ENCODE data around the gene NFIC. TPM values are rescaled to one million over a fixed set of nuclear protein-coding genes. Genes with fewer than 3 reads are reported as not detected.

Gene NFIC
- total and polyA plus RNA-seq, 4 donors: 12.8 to 100 (median 75.1) TPM

- Histone ChIP-seq H3K4me3 (ENCODE audit: low read depth in 1 of 3, low read length in 3 of 3) (no peak overlapping the region), H3K9ac (ENCODE audit: low read depth in 1 of 2, low read length in 2 of 2) (no peak overlapping the region), H3K36me3 (ENCODE audit: control insufficient read depth in 4 of 4, insufficient read depth in 3 of 4, low read depth in 1 of 4, low read length in 3 of 4) (no peaks in the 10 kb centered on the region), H3K27me3 (ENCODE audit: control insufficient read depth in 4 of 4, insufficient read depth in 4 of 4, low read length in 3 of 4) (peaks cover 0 to 2% (median 0%) of the 10 kb centered on the region in 4 donors), H3K4me1 (ENCODE audit: control insufficient read depth in 4 of 4, insufficient read depth in 4 of 4, low read length in 3 of 4) (peaks cover 0 to 3% (median 2%) of the 10 kb centered on the region in 4 donors), H3K27ac (ENCODE audit: low read depth in 1 of 2, low read length in 2 of 2) (no peak overlapping the region), H3K9me3 (ENCODE audit: control insufficient read depth in 4 of 4, low read length in 3 of 4) (no peaks in the 10 kb centered on the region)
- WGBS: 88% methylated on average over 2 of the region's 2 CpGs
- TF ChIP-seq ZBTB33 (IDR thresholded peaks at IDR 0.05): no peak
- no peak for TF ChIP-seq REST (IDR thresholded peaks at IDR 0.05)
- TF ChIP-seq GABPA (IDR thresholded peaks at IDR 0.05 in 1 of 2, conservative IDR thresholded peaks at IDR 0.05 in 1 of 2): no peak
- TF ChIP-seq CTCF (IDR thresholded peaks at IDR 0.05; ENCODE audit: low read depth, low read length, missing input control): no peak
- no peak for TF ChIP-seq NR2F2 (IDR thresholded peaks at IDR 0.05)
- TF ChIP-seq HNF4G (IDR thresholded peaks at IDR 0.05): no peak
- no peak for DNase-seq (ENCODE audit: low spot score)
Measured at GRCh38 chr19:3476830-3477229, 110.4 kb downstream of the NFIC start.

- H3K27me3 ChIP-seq (ENCODE audit: control insufficient read depth in 4 of 4, insufficient read depth in 4 of 4, low read length in 3 of 4): peaks cover 0 to 2% (median 0%) of the 10 kb centered on the region in 4 donors
- H3K9ac ChIP-seq (ENCODE audit: low read depth in 1 of 2, low read length in 2 of 2): no peak overlapping the region
- no peaks in the 10 kb centered on the region for H3K36me3 ChIP-seq (ENCODE audit: control insufficient read depth in 4 of 4, insufficient read depth in 3 of 4, low read depth in 1 of 4, low read length in 3 of 4)
- H3K9me3 ChIP-seq (ENCODE audit: control insufficient read depth in 4 of 4, low read length in 3 of 4): no peaks in the 10 kb centered on the region
- no peak for TF ChIP-seq NR2F2 (IDR thresholded peaks at IDR 0.05)
- TF ChIP-seq ATF3 (IDR thresholded peaks at IDR 0.05): no peak
- TF ChIP-seq ZBTB33 (IDR thresholded peaks at IDR 0.05): no peak
- no peak for TF ChIP-seq HNF4A (conservative IDR thresholded peaks at IDR 0.05)
- TF ChIP-seq EGR1 (IDR thresholded peaks at IDR 0.05; ENCODE audit: low read depth in 2 of 2): no peak
- TF ChIP-seq FOXA2 (IDR thresholded peaks at IDR 0.05): no peak
- TF ChIP-seq MAX (IDR thresholded peaks at IDR 0.05): no peak
- H3K27ac ChIP-seq (ENCODE audit: low read depth in 1 of 2, low read length in 2 of 2): no peak overlapping the region
- DNase-seq (ENCODE audit: low spot score): no peak
- H3K4me1 ChIP-seq (ENCODE audit: control insufficient read depth in 4 of 4, insufficient read depth in 4 of 4, low read length in 3 of 4): peaks cover 0 to 2% (median 0%) of the 10 kb centered on the region in 4 donors
- H3K4me3 ChIP-seq (ENCODE audit: low read depth in 1 of 3, low read length in 3 of 3): no peak overlapping the region
Measured at GRCh38 chr19:3477506-3477905, 111.1 kb downstream of the NFIC start.
